PC-3 (cell line): ENCODE results near the gene LSM3. TPM values are rescaled to one million over a fixed set of nuclear protein-coding genes. Genes with fewer than 3 reads are reported as not detected.

Experiments used
- ATAC-seq: fragments of 200-7000 bp; cut with Tn5 transposase; 2 replicates; pipeline ENCODE4 v1.9.1; 2020; ENCODE audit warnings: mild to moderate bottlenecking, moderate library complexity
- BruUV-seq: library from RNA; stranded (reverse); fragments of 400-500 nt; replicated peaks from 2 replicates; lab custom pipeline; 2021; lab: Mats Ljungman, UMichigan
- CTCF ChIA-PET: fragments of 300-600 bp; sonication (Branson Sonifier 250); formaldehyde crosslinking; loops from one replicate; lab custom pipeline; 2022; ENCODE audit warnings: antibody characterized with exemption; lab: Charles Lee
- POLR2A ChIA-PET: fragments of 300-600 bp; sonication (Branson Sonifier 250); formaldehyde crosslinking; loops from one replicate; lab custom pipeline; 2022; ENCODE audit warnings: antibody characterized with exemption; ENCODE audit not compliant: unreplicated experiment; lab: Charles Lee
- DNase-seq: peaks from one replicate; pipeline ENCODE4 v3.0.0-alpha.2; 2015
- H2AFZ ChIP-seq: fragments of 300-600 bp; sonication (generic); 2 replicates; pipeline ENCODE4 v1.6.0; 2016; ENCODE audit warnings: antibody characterized with exemption, low read length
- H3F3A ChIP-seq: fragments of 300-600 bp; sonication (generic); one replicate; pipeline ENCODE4 v1.6.0; 2017; ENCODE audit warnings: antibody characterized with exemption, low read length, control low read depth, mild to moderate bottlenecking; ENCODE audit not compliant: unreplicated experiment
- H3K27ac ChIP-seq: fragments of 300-600 bp; sonication (generic); 2 replicates; pipeline ENCODE4 v1.5.1; 2016; ENCODE audit warnings: mild to moderate bottlenecking, low read length
- H3K27me3 ChIP-seq: fragments of 300-600 bp; sonication (generic); 2 replicates; pipeline ENCODE4 v1.6.1; 2016; ENCODE audit warnings: low read length, mixed read lengths
- H3K36me3 ChIP-seq: fragments of 300-600 bp; sonication (generic); 2 replicates; pipeline ENCODE4 v1.6.1; 2016; ENCODE audit warnings: low read depth, mixed run types, low read length, mixed read lengths
- H3K4me1 ChIP-seq: fragments of 300-600 bp; sonication (generic); 2 replicates; pipeline ENCODE4 v1.5.1; 2016; ENCODE audit warnings: low read length; ENCODE audit not compliant: insufficient read depth
- H3K4me2 ChIP-seq: fragments of 300-600 bp; sonication (generic); 2 replicates; pipeline ENCODE4 v1.6.0; 2016; ENCODE audit warnings: low read length
- H3K4me3 ChIP-seq: fragments of 300-600 bp; sonication (generic); 2 replicates; pipeline ENCODE4 v1.5.1; 2016; ENCODE audit warnings: mild to moderate bottlenecking, low read length, mixed read lengths
- H3K79me2 ChIP-seq: fragments of 300-600 bp; sonication (generic); 2 replicates; pipeline ENCODE4 v1.6.1; 2017; ENCODE audit warnings: low read length, mixed read lengths
- H3K9ac ChIP-seq: fragments of 300-600 bp; sonication (generic); 2 replicates; pipeline ENCODE4 v1.6.0; 2016; ENCODE audit warnings: mild to moderate bottlenecking, low read length
- H3K9me2 ChIP-seq: fragments of 300-600 bp; sonication (generic); replicated peaks from 2 replicates; pipeline ENCODE4 v1.6.1; 2016; ENCODE audit warnings: mixed run types, low read length, mixed read lengths
- H3K9me3 ChIP-seq: fragments of 300-600 bp; sonication (generic); 2 replicates; pipeline ENCODE4 v1.6.1; 2016; ENCODE audit warnings: low read length, mixed read lengths
- H4K20me1 ChIP-seq: fragments of 300-600 bp; sonication (generic); 2 replicates; pipeline ENCODE4 v1.6.1; 2016; ENCODE audit warnings: low read length, mixed read lengths
- EZH2 ChIP-seq: fragments of 300-600 bp; sonication (generic); IDR thresholded peaks from one replicate; pipeline ENCODE4 v1.6.1; 2017; ENCODE audit warnings: antibody characterized with exemption, mild to moderate bottlenecking, low read length; ENCODE audit not compliant: unreplicated experiment
- EZH2phosphoT487 ChIP-seq: fragments of 300-600 bp; sonication (generic); IDR thresholded peaks from 2 replicates; pipeline ENCODE4 v1.6.1; 2018; ENCODE audit warnings: mild to moderate bottlenecking, antibody characterized with exemption, low read length, borderline replicate concordance
- intact Hi-C: fragments of 100-400 bp; cut with micrococcal nuclease; formaldehyde crosslinking; loops from 2 replicates; pipeline ENCODE4 v1.9.0; 2023
- total RNA-seq: library from RNA; depleted of rRNA; stranded (reverse); fragments of >200 nt; gene quantifications from 2 replicates; pipeline ENCODE4 v1.2.3, GENCODE V29; 2014
- TF ChIP-seq, protein P1 (sequence below): fragments of 300-600 bp; sonication (generic); conservative IDR thresholded peaks from 2 replicates; pipeline ENCODE4 v1.5.1; 2017; ENCODE audit warnings: antibody characterized with exemption, low read depth, mild to moderate bottlenecking, low read length

Gene LSM3
- total RNA-seq, 1 experiment from 2014 or later, result 27.2 TPM

- CTCF ChIA-PET, result interaction anchor here (0.6 to 2.1 kb wide), 27 partner anchors 10 to 718 kb away, joined by 3 to 20 read pairs (median 6); partner anchors contain the start of gene SLC6A6
- intact Hi-C loops, result loop anchor here (1.0 to 10.0 kb wide), 7 partner anchors 22 to 579 kb away; partner anchors contain the start of gene SLC6A6
Observed at GRCh38 chr3:14202874-14203520, 24.4 kb downstream of the LSM3 start.

GRCh38 chr3:14203521-14204079 lies 25.0 kb downstream of the LSM3 start:
- peaks cover 11% of the 10 kb centered on the region; the same call in 1 of the 2 replicates for H3K36me3 ChIP-seq
- no TSS peak for BruUV-seq
- no peaks in the 10 kb centered on the region for H3K79me2 ChIP-seq
- H3K27me3 ChIP-seq, result no peaks in the 10 kb centered on the region
- no peak overlapping the region for H3K4me2 ChIP-seq
- H3F3A ChIP-seq, result no peaks in the 10 kb centered on the region
- no peaks in the 10 kb centered on the region for H3K9me3 ChIP-seq
- no peak for TF ChIP-seq EZH2
- TF ChIP-seq, protein P1, sequence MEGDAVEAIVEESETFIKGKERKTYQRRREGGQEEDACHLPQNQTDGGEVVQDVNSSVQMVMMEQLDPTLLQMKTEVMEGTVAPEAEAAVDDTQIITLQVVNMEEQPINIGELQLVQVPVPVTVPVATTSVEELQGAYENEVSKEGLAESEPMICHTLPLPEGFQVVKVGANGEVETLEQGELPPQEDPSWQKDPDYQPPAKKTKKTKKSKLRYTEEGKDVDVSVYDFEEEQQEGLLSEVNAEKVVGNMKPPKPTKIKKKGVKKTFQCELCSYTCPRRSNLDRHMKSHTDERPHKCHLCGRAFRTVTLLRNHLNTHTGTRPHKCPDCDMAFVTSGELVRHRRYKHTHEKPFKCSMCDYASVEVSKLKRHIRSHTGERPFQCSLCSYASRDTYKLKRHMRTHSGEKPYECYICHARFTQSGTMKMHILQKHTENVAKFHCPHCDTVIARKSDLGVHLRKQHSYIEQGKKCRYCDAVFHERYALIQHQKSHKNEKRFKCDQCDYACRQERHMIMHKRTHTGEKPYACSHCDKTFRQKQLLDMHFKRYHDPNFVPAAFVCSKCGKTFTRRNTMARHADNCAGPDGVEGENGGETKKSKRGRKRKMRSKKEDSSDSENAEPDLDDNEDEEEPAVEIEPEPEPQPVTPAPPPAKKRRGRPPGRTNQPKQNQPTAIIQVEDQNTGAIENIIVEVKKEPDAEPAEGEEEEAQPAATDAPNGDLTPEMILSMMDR, result peak; percentile 93
- H2AFZ ChIP-seq, result no peak overlapping the region
- H4K20me1 ChIP-seq, result no peaks in the 10 kb centered on the region; the same call in 1 of the 2 replicates
- peak; percentile 77 for ATAC-seq
- no peaks in the 10 kb centered on the region for H3K4me1 ChIP-seq
- no peak overlapping the region for H3K27ac ChIP-seq
- peak; percentile 77 for DNase-seq
- H3K9ac ChIP-seq, result no peak overlapping the region
- H3K9me2 ChIP-seq, result no peaks in the 10 kb centered on the region
- intact Hi-C loops, result loop anchor here (1.0 to 10.0 kb wide), 7 partner anchors 21 to 579 kb away; partner anchors contain the start of gene SLC6A6
- no peak overlapping the region for H3K4me3 ChIP-seq
- ChIA-PET POLR2A (interaction anchor here (0.6 to 1.2 kb wide), 2 partner anchors 26 to 269 kb away, joined by 3 to 6 read pairs; partner anchors contain the start of gene XPC), CTCF (interaction anchor here (0.6 to 2.1 kb wide), 31 partner anchors 8 to 1261 kb away, joined by 3 to 20 read pairs (median 5); partner anchors contain the start of gene SLC6A6)

More at GRCh38 chr3:14202874-14203520, 24.4 kb downstream of the LSM3 start:
- Histone ChIP-seq H3K9me2 (no peaks in the 10 kb centered on the region), H2AFZ (no peak overlapping the region), H3K9ac (no peak overlapping the region), H3K4me1 (no peaks in the 10 kb centered on the region), H3K4me2 (no peak overlapping the region), H3K79me2 (no peaks in the 10 kb centered on the region), H3K36me3 (peaks cover 15% of the 10 kb centered on the region), H3K9me3 (no peaks in the 10 kb centered on the region), H4K20me1 (no peaks in the 10 kb centered on the region; the same call in 1 of the 2 replicates), H3K27ac (no peak overlapping the region), H3K4me3 (no peak overlapping the region), H3K27me3 (no peaks in the 10 kb centered on the region), H3F3A (no peaks in the 10 kb centered on the region)
- ATAC-seq (peak; percentile 9; the same call in 1 of the 2 replicates), DNase-seq (no peak)
- POLR2A ChIA-PET, result interaction anchor here (0.6 to 1.2 kb wide), 2 partner anchors 25 to 269 kb away, joined by 3 to 6 read pairs; partner anchors contain the start of gene XPC
- TF ChIP-seq EZH2phosphoT487 (no peak), EZH2 (no peak)
- TF ChIP-seq, protein P1, result no peak
- no TSS peak for BruUV-seq
